NCI-H82 treated with DMSO at 0.1 percent for 48 hours (cell line): ENCODE data around the gene SCML1.

Experiments
- DNase-seq: peaks from one replicate; lab custom pipeline; 2025; ENCODE audit not compliant: unreplicated experiment; lab: John Stamatoyannopoulos, UW

Gene SCML1

DNA sequence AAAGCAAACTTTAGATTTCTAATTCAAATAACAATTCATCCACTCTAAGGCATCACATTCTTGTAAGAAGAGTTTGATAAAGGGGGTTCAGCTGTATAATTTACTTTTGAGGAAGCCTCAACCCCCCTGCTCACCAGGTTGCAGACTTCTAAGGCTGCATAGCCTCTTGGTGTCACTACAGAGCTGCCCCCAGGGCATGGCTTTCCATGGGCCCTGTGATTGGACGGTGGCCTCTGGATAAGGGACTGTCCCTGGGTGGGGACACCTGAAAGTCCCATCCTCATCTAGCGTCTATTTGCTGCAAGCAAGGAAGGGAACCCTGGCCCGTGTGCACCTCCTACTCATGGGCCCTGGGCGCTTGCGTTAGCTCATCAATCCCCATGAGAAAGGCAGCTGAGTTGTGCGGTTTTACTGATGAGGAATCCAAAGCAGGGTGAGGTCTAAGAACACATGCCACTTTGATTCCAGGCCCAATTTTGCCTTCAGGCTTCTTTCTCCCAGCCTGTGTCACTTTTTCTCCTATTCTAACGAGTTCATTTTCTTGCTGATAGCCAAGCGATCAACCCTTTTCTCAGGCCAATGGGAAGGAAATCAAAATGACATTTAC lies 51.8 kb downstream of the SCML1 start:
- no peak for DNase-seq

DNA sequence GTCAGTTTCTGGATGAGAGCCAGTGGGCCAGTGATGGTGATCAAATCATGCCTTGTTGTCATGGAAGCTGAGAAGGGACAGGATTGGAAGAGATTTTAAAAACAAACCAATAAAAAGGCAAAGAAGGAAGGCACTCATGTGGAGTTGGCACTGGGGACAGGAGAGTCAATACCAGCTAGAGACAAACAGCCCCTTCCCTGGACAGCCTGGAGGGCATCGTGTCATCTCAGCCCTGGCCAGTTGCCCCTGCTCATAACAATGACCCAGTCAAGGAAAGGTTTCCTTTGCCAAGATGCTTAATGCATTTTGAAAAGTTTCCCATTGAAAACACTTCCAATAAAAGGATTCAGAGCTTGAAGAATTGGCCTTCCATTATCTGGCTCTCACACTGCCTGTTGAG lies 55.5 kb downstream of the SCML1 start:
- DNase-seq = no peak

DNA sequence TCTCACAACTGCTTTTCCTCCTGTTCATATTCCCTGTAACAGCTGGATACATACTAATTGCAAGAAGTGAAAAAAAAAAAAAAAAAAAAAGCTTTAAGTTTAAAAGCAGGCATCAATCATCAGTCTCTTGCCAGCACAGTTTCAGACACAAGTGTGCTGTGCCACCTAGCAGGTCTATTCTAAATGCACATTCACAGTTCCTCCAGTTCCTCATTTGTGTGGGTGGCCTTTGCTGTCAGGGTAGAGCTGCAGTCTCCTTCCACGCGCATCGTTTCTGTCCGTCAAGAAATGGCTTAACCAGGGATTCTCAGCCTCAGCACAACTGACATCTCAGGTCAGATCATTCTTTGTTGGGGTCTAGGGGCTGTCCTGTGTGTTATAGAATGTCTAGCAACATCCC lies 61.6 kb downstream of the SCML1 start:
- no peak for DNase-seq

DNA sequence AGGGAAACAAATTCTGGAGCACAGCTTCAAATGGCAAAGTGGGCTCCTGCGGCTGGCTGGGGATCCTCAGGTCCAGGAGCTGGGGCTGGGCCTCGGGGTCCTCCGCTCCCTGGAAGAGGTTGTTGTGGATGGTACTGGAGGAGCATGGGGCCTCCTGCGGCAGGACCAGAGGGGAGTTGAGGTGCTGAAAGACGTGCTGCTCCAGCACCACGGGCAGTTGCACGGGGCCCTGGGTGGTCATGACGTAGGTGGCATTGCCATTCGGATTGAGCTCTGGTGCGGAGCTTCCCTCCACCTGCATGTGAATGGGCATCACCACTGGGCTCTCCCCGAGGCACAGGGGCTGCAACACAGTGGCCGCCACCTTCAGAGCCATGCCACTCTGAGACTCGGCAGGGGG lies 64.1 kb downstream of the SCML1 start:
- DNase-seq = no peak

DNA sequence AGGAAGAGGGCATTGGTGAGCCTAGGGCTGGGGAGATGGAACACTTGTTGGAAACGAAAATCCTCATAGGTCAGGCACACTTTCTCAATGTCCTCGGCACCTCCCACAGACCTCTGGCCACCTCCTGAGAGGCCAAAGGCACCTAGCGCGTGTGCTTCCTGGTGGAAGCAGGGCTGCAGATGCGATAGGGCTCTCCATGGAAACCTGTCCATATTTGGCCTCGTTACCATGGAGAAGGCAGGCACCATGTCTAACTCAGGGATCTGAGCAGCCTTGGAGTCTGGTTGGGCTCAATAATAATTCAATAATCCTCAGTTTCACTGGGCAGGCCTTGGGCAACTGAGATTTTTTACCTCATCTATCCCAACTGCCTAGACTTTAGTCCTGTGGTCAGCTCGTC lies 65.5 kb downstream of the SCML1 start:
- no peak for DNase-seq

DNA sequence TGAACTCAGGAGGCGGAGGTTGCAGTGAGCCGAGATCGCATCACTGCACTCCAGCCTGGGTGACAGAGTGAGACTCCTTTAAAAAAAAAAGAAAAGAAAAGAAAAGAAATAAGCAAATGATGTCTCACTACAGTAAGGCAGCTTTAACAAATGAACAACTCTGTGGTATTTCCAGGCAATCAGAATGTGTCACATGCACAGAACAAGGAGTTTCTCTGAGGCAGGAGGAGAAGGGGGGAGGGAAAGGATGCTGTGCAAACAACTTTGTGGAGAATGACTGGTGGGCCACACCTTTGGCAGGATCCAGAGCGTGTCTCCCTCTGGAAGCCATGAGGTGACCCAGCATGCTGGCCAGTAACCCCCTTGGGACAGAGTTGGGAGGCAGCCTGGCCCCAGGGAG lies 66.2 kb downstream of the SCML1 start:
- DNase-seq = no peak
